ENCODE data around the gene TRNP1. TPM values are rescaled to one million over a fixed set of nuclear protein-coding genes. Genes with fewer than 3 reads are reported as not detected.

TRNP1 gene
- total RNA-seq, 1 donor from 2014 or later: 15.3 TPM

- DNase-seq (ENCODE audit: low read depth) (peak; percentile 54), FAIRE-seq (no peak)
- H3K36me3 ChIP-seq (ENCODE audit: control insufficient read depth, insufficient read depth, low read length): peaks cover 10% of the 10 kb centered on the region
- H3K27me3 ChIP-seq (ENCODE audit: control insufficient read depth, insufficient read depth, low read length): no peaks in the 10 kb centered on the region
- no peak for TF ChIP-seq CTCF (IDR thresholded peaks at IDR 0.05; ENCODE audit: insufficient read depth, low read length, severe bottlenecking)
- no peak overlapping the region for H3K4me3 ChIP-seq (ENCODE audit: low read depth, low read length)
These were observed 7.4 kb downstream of the TRNP1 start for GRCh38 chr1:27000817-27001460.

GRCh38 chr1:27001570-27002360 is 8.3 kb downstream of the TRNP1 start:
- FAIRE-seq: peak; percentile 89
- no peak for DNase-seq (ENCODE audit: low read depth)
- H3K4me3 ChIP-seq (ENCODE audit: low read depth, low read length): no peak overlapping the region
- TF ChIP-seq CTCF (IDR thresholded peaks at IDR 0.05; ENCODE audit: insufficient read depth, low read length, severe bottlenecking): no peak
- H3K27me3 ChIP-seq (ENCODE audit: control insufficient read depth, insufficient read depth, low read length): no peaks in the 10 kb centered on the region
- peaks cover 17% of the 10 kb centered on the region for H3K36me3 ChIP-seq (ENCODE audit: control insufficient read depth, insufficient read depth, low read length)

- Histone ChIP-seq H3K27me3 (ENCODE audit: control insufficient read depth, insufficient read depth, low read length) (no peaks in the 10 kb centered on the region), H3K4me3 (ENCODE audit: low read depth, low read length) (no peak overlapping the region), H3K36me3 (ENCODE audit: control insufficient read depth, insufficient read depth, low read length) (peaks cover 17% of the 10 kb centered on the region)
- DNase-seq (ENCODE audit: low read depth) (no peak), FAIRE-seq (no peak)
- no peak for TF ChIP-seq CTCF (IDR thresholded peaks at IDR 0.05; ENCODE audit: insufficient read depth, low read length, severe bottlenecking)
These were observed 10.4 kb downstream of the TRNP1 start for GRCh38 chr1:27003745-27004470.

GRCh38 chr1:27004471-27005165 is 11.1 kb downstream of the TRNP1 start:
- peaks cover 17% of the 10 kb centered on the region for H3K36me3 ChIP-seq (ENCODE audit: control insufficient read depth, insufficient read depth, low read length)
- no peak overlapping the region for H3K4me3 ChIP-seq (ENCODE audit: low read depth, low read length)
- TF ChIP-seq CTCF (IDR thresholded peaks at IDR 0.05; ENCODE audit: insufficient read depth, low read length, severe bottlenecking): no peak
- DNase-seq (ENCODE audit: low read depth): no peak
- H3K27me3 ChIP-seq (ENCODE audit: control insufficient read depth, insufficient read depth, low read length): no peaks in the 10 kb centered on the region
- FAIRE-seq: no peak

- no peaks in the 10 kb centered on the region for H3K27me3 ChIP-seq (ENCODE audit: control insufficient read depth, insufficient read depth, low read length)
- peaks cover 17% of the 10 kb centered on the region for H3K36me3 ChIP-seq (ENCODE audit: control insufficient read depth, insufficient read depth, low read length)
- no peak overlapping the region for H3K4me3 ChIP-seq (ENCODE audit: low read depth, low read length)
- no peak for FAIRE-seq
- no peak for TF ChIP-seq CTCF (IDR thresholded peaks at IDR 0.05; ENCODE audit: insufficient read depth, low read length, severe bottlenecking)
- no peak for DNase-seq (ENCODE audit: low read depth)
These were observed 11.7 kb downstream of the TRNP1 start for GRCh38 chr1:27005166-27005530.
